ENCODE results near the gene SEMA4D.

Gene SEMA4D

GRCh38 chr9:89391585-89391984 is 106.3 kb downstream of the SEMA4D start:
- H3K4me3 ChIP-seq (ENCODE audit: low read depth, low read length) = no peak overlapping the region
- no peak for TF ChIP-seq CTCF (IDR thresholded peaks at IDR 0.05; ENCODE audit: low read depth, low read length)

GRCh38 chr9:89390578-89391116 is 107.3 kb downstream of the SEMA4D start:
- H3K4me3 ChIP-seq (ENCODE audit: low read depth, low read length) = no peak overlapping the region
- TF ChIP-seq CTCF (IDR thresholded peaks at IDR 0.05; ENCODE audit: low read depth, low read length) = no peak

GRCh38 chr9:89390068-89390555 is 107.8 kb downstream of the SEMA4D start:
- TF ChIP-seq CTCF (IDR thresholded peaks at IDR 0.05; ENCODE audit: low read depth, low read length) = no peak
- H3K4me3 ChIP-seq (ENCODE audit: low read depth, low read length) = no peak overlapping the region

- TF ChIP-seq CTCF (IDR thresholded peaks at IDR 0.05; ENCODE audit: low read depth, low read length) = no peak
- H3K4me3 ChIP-seq (ENCODE audit: low read depth, low read length) = no peak overlapping the region
Measured at GRCh38 chr9:89388868-89389177, 109.1 kb downstream of the SEMA4D start.

GRCh38 chr9:89388084-89388867 is 109.6 kb downstream of the SEMA4D start:
- H3K4me3 ChIP-seq (ENCODE audit: low read depth, low read length) = no peak overlapping the region
- no peak for TF ChIP-seq CTCF (IDR thresholded peaks at IDR 0.05; ENCODE audit: low read depth, low read length)

- TF ChIP-seq CTCF (IDR thresholded peaks at IDR 0.05; ENCODE audit: low read depth, low read length) = no peak
- H3K4me3 ChIP-seq (ENCODE audit: low read depth, low read length) = no peak overlapping the region
Measured at GRCh38 chr9:89387197-89387849, 110.6 kb downstream of the SEMA4D start.

- no peak for TF ChIP-seq CTCF (IDR thresholded peaks at IDR 0.05; ENCODE audit: low read depth, low read length)
- H3K4me3 ChIP-seq (ENCODE audit: low read depth, low read length) = no peak overlapping the region
Measured at GRCh38 chr9:89386797-89387196, 111.1 kb downstream of the SEMA4D start.

All from WI38 (cell line).